ENCODE measurements around the gene SLC25A33.

The SLC25A33 gene

GRCh38 chr1:9539165-9539828 is at the start of gene SLC25A33:
SLC25A33 (plus strand) TSS chr1:9539465; CDS start chr1:9539692, 227 bp downstream.
- Histone ChIP-seq H3K27me3 (ENCODE audit: control insufficient read depth in 2 of 2, insufficient read depth in 2 of 2, low read length in 2 of 2) (no peaks in the 10 kb centered on the region), H3K9me3 (ENCODE audit: control insufficient read depth in 2 of 2, low read length in 2 of 2) (no peaks in the 10 kb centered on the region), H3K4me1 (ENCODE audit: control insufficient read depth in 2 of 2, insufficient read depth in 2 of 2, low read length in 2 of 2) (peaks cover 21 to 27% of the 10 kb centered on the region in 2 donors), H3K36me3 (ENCODE audit: control insufficient read depth in 2 of 2, insufficient read depth in 2 of 2, low read length in 2 of 2) (no peaks in the 10 kb centered on the region), H3K4me3 (ENCODE audit: low read length in 2 of 2) (peak within 1 kb of the TSS; percentile 70 to 82), H3K9ac (ENCODE audit: low read depth in 1 of 2, low read length in 2 of 2) (peak within 1 kb of the TSS; percentile 74 to 75), H3K27ac (ENCODE audit: low read depth in 2 of 2, low read length in 2 of 2) (peak within 1 kb of the TSS; percentile 87 to 91)

- Histone ChIP-seq H3K27ac (ENCODE audit: low read depth in 2 of 2, low read length in 2 of 2) (no peak overlapping the region), H3K4me1 (ENCODE audit: control insufficient read depth in 2 of 2, insufficient read depth in 2 of 2, low read length in 2 of 2) (no peaks in the 10 kb centered on the region), H3K27me3 (ENCODE audit: control insufficient read depth in 2 of 2, insufficient read depth in 2 of 2, low read length in 2 of 2) (no peaks in the 10 kb centered on the region), H3K9me3 (ENCODE audit: control insufficient read depth in 2 of 2, low read length in 2 of 2) (no peaks in the 10 kb centered on the region), H3K36me3 (ENCODE audit: control insufficient read depth in 2 of 2, insufficient read depth in 2 of 2, low read length in 2 of 2) (no peaks in the 10 kb centered on the region), H3K4me3 (ENCODE audit: low read length in 2 of 2) (no peak overlapping the region), H3K9ac (ENCODE audit: low read depth in 1 of 2, low read length in 2 of 2) (no peak overlapping the region)
Observed at GRCh38 chr1:9490605-9491339, 48.5 kb upstream of the SLC25A33 start.

DNA sequence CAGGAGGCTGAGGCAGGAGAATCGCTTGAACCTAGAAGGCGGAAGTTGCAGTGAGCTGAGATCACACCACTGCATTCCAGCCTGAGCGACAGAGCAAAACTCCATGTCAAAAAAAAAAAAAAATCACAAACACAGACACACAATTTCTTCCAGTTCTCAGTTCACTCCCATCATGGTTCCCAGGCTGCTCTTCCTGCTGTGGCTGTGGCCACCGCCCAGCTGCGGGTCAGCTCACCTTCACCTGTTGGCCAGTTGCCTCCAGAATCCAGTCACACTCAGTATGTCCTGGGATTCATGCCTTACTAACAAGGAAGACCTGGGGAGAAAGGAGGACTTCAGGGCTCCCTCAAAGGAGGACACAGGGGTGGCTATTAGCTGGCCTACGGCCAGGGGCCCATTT is 45.9 kb upstream of the SLC25A33 start:
- H3K4me3 ChIP-seq (ENCODE audit: low read length in 2 of 2) = no peak overlapping the region
- H3K9me3 ChIP-seq (ENCODE audit: control insufficient read depth in 2 of 2, low read length in 2 of 2) = no peaks in the 10 kb centered on the region
- no peaks in the 10 kb centered on the region for H3K4me1 ChIP-seq (ENCODE audit: control insufficient read depth in 2 of 2, insufficient read depth in 2 of 2, low read length in 2 of 2)
- H3K9ac ChIP-seq (ENCODE audit: low read depth in 1 of 2, low read length in 2 of 2) = no peak overlapping the region
- no peak overlapping the region for H3K27ac ChIP-seq (ENCODE audit: low read depth in 2 of 2, low read length in 2 of 2)
- no peaks in the 10 kb centered on the region for H3K36me3 ChIP-seq (ENCODE audit: control insufficient read depth in 2 of 2, insufficient read depth in 2 of 2, low read length in 2 of 2)
- H3K27me3 ChIP-seq (ENCODE audit: control insufficient read depth in 2 of 2, insufficient read depth in 2 of 2, low read length in 2 of 2) = no peaks in the 10 kb centered on the region

DNA sequence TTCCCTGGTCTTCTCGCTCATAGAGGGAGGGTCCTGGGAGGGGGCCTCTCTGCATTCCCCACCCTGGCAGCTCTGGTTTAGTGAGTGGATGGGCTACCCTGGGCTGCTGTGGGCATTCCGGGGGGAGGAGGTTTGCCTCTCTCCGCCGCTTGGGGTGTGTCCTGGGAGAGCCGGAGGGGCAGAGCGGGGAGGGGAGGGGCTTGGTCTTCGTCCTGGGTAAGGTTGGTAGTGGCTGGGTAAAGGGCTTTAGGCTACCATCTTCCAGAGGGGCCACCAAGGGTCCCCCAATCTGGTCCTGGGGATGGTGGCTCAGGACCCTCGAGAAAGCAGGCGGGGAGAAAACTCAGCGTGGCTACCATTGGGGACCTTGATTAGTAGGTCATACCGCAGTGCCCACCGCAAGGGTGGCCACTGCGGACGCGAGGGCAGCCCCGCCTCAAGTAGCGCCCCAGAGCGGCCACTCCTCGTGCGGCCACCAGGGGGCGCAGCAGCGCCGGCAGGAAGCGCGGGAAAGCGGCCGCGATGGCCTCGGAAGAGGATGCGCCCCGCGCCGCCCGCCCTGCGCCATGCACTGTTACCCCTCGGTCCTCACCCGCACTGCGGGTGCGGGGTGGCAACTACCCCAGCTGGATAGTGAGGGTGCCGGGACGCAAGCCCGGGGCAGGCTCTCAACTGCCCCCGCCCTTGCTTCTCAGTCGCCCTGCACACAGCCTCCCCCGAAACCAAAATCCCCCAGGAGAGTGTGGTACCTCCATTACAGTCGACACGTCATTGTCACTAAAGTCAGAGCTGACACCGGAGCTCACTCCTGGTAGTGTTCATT is 44.1 kb upstream of the SLC25A33 start:
- H3K9ac ChIP-seq (ENCODE audit: low read depth in 1 of 2, low read length in 2 of 2) = no peak overlapping the region
- H3K4me3 ChIP-seq (ENCODE audit: low read length in 2 of 2) = peak overlapping the region in 1 of 2 donors; percentile 46
- no peaks in the 10 kb centered on the region for H3K9me3 ChIP-seq (ENCODE audit: control insufficient read depth in 2 of 2, low read length in 2 of 2)
- no peaks in the 10 kb centered on the region for H3K27me3 ChIP-seq (ENCODE audit: control insufficient read depth in 2 of 2, insufficient read depth in 2 of 2, low read length in 2 of 2)
- no peak overlapping the region for H3K27ac ChIP-seq (ENCODE audit: low read depth in 2 of 2, low read length in 2 of 2)
- H3K36me3 ChIP-seq (ENCODE audit: control insufficient read depth in 2 of 2, insufficient read depth in 2 of 2, low read length in 2 of 2) = no peaks in the 10 kb centered on the region
- H3K4me1 ChIP-seq (ENCODE audit: control insufficient read depth in 2 of 2, insufficient read depth in 2 of 2, low read length in 2 of 2) = no peaks in the 10 kb centered on the region

GRCh38 chr1:9495854-9496374 is 43.4 kb upstream of the SLC25A33 start:
- no peaks in the 10 kb centered on the region for H3K27me3 ChIP-seq (ENCODE audit: control insufficient read depth in 2 of 2, insufficient read depth in 2 of 2, low read length in 2 of 2)
- H3K9me3 ChIP-seq (ENCODE audit: control insufficient read depth in 2 of 2, low read length in 2 of 2) = no peaks in the 10 kb centered on the region
- no peaks in the 10 kb centered on the region for H3K4me1 ChIP-seq (ENCODE audit: control insufficient read depth in 2 of 2, insufficient read depth in 2 of 2, low read length in 2 of 2)
- H3K9ac ChIP-seq (ENCODE audit: low read depth in 1 of 2, low read length in 2 of 2) = no peak overlapping the region
- H3K36me3 ChIP-seq (ENCODE audit: control insufficient read depth in 2 of 2, insufficient read depth in 2 of 2, low read length in 2 of 2) = no peaks in the 10 kb centered on the region
- no peak overlapping the region for H3K4me3 ChIP-seq (ENCODE audit: low read length in 2 of 2)
- no peak overlapping the region for H3K27ac ChIP-seq (ENCODE audit: low read depth in 2 of 2, low read length in 2 of 2)

DNA sequence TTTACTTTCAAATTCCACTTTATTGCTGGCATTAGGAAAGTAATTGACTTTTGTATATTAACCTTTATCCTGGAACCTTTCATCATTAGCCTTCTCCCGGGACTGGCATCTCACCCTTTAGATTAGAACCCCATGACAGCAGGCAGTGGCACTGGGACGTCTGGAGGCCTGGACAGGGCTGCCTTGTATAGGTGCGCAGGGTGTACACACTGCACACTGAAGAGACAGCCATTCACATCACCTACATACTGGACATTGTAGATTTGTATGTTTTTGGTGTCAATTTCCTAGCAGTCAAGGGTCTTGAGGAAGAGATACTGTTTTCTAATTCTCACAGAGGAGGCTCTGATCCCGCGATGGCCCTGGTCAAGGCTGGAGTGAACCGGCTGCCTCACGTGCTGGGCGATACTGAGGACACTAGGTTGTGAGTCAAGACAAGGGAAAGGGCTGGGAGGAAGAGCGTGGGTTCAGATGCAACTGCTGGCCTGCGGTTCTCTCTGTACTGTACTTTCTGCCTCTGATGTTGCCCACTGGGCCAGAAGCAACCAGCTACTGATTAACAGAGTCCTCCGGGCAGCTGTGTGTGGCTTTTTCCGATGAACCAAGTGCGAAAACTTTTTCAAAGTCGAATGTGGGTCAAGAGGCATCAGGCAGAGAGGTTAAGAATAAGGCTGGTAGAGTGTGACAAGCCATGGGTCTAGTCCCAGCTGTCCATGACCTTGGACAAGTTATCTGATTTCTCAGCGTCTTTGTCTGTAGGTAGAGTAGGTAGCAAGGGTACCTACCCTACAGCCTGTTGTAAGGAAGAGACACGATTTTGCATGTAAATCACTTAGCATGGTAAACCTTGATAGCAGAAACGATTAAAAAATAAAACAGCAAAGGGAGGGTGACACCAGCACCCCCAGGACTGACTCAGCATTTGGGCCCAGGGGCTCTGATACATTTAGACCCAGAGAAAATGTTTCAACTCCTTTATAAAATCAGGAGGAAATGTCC is 38.2 kb upstream of the SLC25A33 start:
- no peak overlapping the region for H3K27ac ChIP-seq (ENCODE audit: low read depth in 2 of 2, low read length in 2 of 2)
- no peaks in the 10 kb centered on the region for H3K27me3 ChIP-seq (ENCODE audit: control insufficient read depth in 2 of 2, insufficient read depth in 2 of 2, low read length in 2 of 2)
- no peaks in the 10 kb centered on the region for H3K36me3 ChIP-seq (ENCODE audit: control insufficient read depth in 2 of 2, insufficient read depth in 2 of 2, low read length in 2 of 2)
- no peak overlapping the region for H3K9ac ChIP-seq (ENCODE audit: low read depth in 1 of 2, low read length in 2 of 2)
- H3K9me3 ChIP-seq (ENCODE audit: control insufficient read depth in 2 of 2, low read length in 2 of 2) = no peaks in the 10 kb centered on the region
- no peak overlapping the region for H3K4me3 ChIP-seq (ENCODE audit: low read length in 2 of 2)
- H3K4me1 ChIP-seq (ENCODE audit: control insufficient read depth in 2 of 2, insufficient read depth in 2 of 2, low read length in 2 of 2) = no peaks in the 10 kb centered on the region

DNA sequence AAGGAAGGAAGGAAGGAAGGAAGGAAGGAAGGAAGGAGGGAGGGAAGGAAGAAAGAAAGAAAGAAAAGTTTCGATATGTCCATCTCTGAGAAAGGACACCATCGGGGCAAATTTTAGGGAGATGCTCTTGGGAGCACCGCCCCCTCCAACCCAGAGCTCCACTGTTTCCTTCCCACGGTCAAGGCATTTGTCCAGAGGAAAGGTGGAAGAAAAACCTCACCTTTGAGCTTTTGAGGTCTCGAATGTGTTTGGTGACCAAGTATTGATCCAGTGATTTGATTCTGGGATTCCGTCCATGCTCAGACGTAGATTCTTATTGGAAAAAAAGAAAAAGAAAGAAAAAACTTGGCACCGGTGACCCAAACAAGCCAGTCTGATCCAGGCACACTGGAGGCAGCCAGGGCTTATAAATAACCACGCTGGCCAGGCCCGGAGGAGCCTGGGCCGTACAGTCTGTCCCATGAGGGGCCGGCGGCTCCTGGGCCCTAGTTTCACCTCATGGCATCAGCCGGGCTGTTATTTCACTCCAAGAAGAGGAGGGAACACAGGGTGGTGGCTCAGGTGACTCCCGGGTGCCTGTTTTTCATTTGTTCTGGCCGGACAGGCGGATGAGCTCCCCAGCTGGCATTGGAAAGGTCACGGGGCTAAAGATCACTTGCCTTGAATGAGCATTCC is 36.1 kb upstream of the SLC25A33 start:
- H3K4me1 ChIP-seq (ENCODE audit: control insufficient read depth in 2 of 2, insufficient read depth in 2 of 2, low read length in 2 of 2) = no peaks in the 10 kb centered on the region
- no peak overlapping the region for H3K4me3 ChIP-seq (ENCODE audit: low read length in 2 of 2)
- H3K27ac ChIP-seq (ENCODE audit: low read depth in 2 of 2, low read length in 2 of 2) = no peak overlapping the region
- H3K36me3 ChIP-seq (ENCODE audit: control insufficient read depth in 2 of 2, insufficient read depth in 2 of 2, low read length in 2 of 2) = no peaks in the 10 kb centered on the region
- no peaks in the 10 kb centered on the region for H3K27me3 ChIP-seq (ENCODE audit: control insufficient read depth in 2 of 2, insufficient read depth in 2 of 2, low read length in 2 of 2)
- no peak overlapping the region for H3K9ac ChIP-seq (ENCODE audit: low read depth in 1 of 2, low read length in 2 of 2)
- H3K9me3 ChIP-seq (ENCODE audit: control insufficient read depth in 2 of 2, low read length in 2 of 2) = no peaks in the 10 kb centered on the region

- Histone ChIP-seq H3K9me3 (ENCODE audit: control insufficient read depth in 2 of 2, low read length in 2 of 2) (no peaks in the 10 kb centered on the region), H3K27me3 (ENCODE audit: control insufficient read depth in 2 of 2, insufficient read depth in 2 of 2, low read length in 2 of 2) (no peaks in the 10 kb centered on the region), H3K4me1 (ENCODE audit: control insufficient read depth in 2 of 2, insufficient read depth in 2 of 2, low read length in 2 of 2) (no peaks in the 10 kb centered on the region), H3K36me3 (ENCODE audit: control insufficient read depth in 2 of 2, insufficient read depth in 2 of 2, low read length in 2 of 2) (no peaks in the 10 kb centered on the region), H3K27ac (ENCODE audit: low read depth in 2 of 2, low read length in 2 of 2) (no peak overlapping the region), H3K9ac (ENCODE audit: low read depth in 1 of 2, low read length in 2 of 2) (no peak overlapping the region), H3K4me3 (ENCODE audit: low read length in 2 of 2) (no peak overlapping the region)
Observed at GRCh38 chr1:9505143-9505542, 34.1 kb upstream of the SLC25A33 start.

DNA sequence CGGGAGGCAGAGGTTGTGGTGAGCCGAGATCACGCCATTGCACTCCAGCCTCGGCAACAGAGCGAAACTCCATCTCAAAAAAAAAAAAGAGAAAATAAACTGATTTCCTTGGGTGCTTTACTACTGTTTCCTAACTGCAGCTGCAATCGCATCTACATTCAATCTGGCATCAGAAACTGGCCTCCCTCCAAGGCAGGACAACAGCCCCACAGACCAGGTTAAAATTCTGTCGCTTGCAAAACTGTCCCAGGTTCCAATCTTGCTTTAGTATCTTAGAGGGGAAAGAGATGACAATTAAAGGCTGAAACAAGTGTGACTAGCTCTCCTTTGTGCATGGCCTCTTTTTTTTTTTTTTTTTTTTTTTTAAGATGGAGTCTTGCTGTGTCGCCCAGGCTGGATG is 32.4 kb upstream of the SLC25A33 start:
- Histone ChIP-seq H3K9ac (ENCODE audit: low read depth in 1 of 2, low read length in 2 of 2) (no peak overlapping the region), H3K4me1 (ENCODE audit: control insufficient read depth in 2 of 2, insufficient read depth in 2 of 2, low read length in 2 of 2) (no peaks in the 10 kb centered on the region), H3K27ac (ENCODE audit: low read depth in 2 of 2, low read length in 2 of 2) (no peak overlapping the region), H3K36me3 (ENCODE audit: control insufficient read depth in 2 of 2, insufficient read depth in 2 of 2, low read length in 2 of 2) (no peaks in the 10 kb centered on the region), H3K9me3 (ENCODE audit: control insufficient read depth in 2 of 2, low read length in 2 of 2) (no peaks in the 10 kb centered on the region), H3K4me3 (ENCODE audit: low read length in 2 of 2) (no peak overlapping the region), H3K27me3 (ENCODE audit: control insufficient read depth in 2 of 2, insufficient read depth in 2 of 2, low read length in 2 of 2) (no peaks in the 10 kb centered on the region)

Data from mucosa of rectum (tissue), 2 donors.